ENCODE measurements around the gene CALHM4. TPM values are rescaled to one million over a fixed set of nuclear protein-coding genes. Genes with fewer than 3 reads are reported as not detected.
A peak's percentile ranks its signal among the peaks of the same experiment; 100 is the strongest.

CALHM4 gene
- not detected for total RNA-seq

- TF ChIP-seq EP300 (IDR thresholded peaks at IDR 0.05), result no peak
- no peak for TF ChIP-seq CTCF (IDR thresholded peaks at IDR 0.05)
- TF ChIP-seq POLR2A (IDR thresholded peaks at IDR 0.05), result no peak
- TF ChIP-seq POLR2AphosphoS5 (IDR thresholded peaks at IDR 0.05), result no peak
- Histone ChIP-seq H3K27ac (no peak within 1 kb of the TSS), H3K4me1 (peaks cover 0 to 6% (median 0%) of the 10 kb centered on the region in 3 donors), H3K4me3 (no peak within 1 kb of the TSS), H3K27me3 (peaks cover 6% of the 10 kb centered on the region), H3K9me3 (no peaks in the 10 kb centered on the region), H3K36me3 (no peaks in the 10 kb centered on the region)
- no peak for ATAC-seq
Measured at GRCh38 chr6:116553451-116553850, at the start of gene CALHM4. TSS of gene CALHM4 (plus strand) at chr6:116553751. CDS start at chr6:116553794, 43 bp downstream.

GRCh38 chr6:116507324-116507723 lies 46.2 kb upstream of the CALHM4 start:
- WGBS, 2 donors (ENCODE audit: low coverage in 1 of 2), result 64 to 88% methylated on average over 3 of the region's 3 CpGs
- no peaks in the 10 kb centered on the region for H3K9me3 ChIP-seq
- peaks cover 0 to 8% (median 0%) of the 10 kb centered on the region in 3 donors for H3K4me1 ChIP-seq
- no peak overlapping the region for H3K4me3 ChIP-seq
- TF ChIP-seq POLR2AphosphoS5 (IDR thresholded peaks at IDR 0.05) (no peak), CTCF (IDR thresholded peaks at IDR 0.05) (no peak), EP300 (IDR thresholded peaks at IDR 0.05) (no peak), POLR2A (IDR thresholded peaks at IDR 0.05) (no peak)
- no peaks in the 10 kb centered on the region for H3K36me3 ChIP-seq
- ATAC-seq, result no peak
- H3K27me3 ChIP-seq, result no peaks in the 10 kb centered on the region
- no peak overlapping the region for H3K27ac ChIP-seq

- Histone ChIP-seq H3K36me3 (no peaks in the 10 kb centered on the region), H3K4me3 (no peak overlapping the region), H3K9me3 (no peaks in the 10 kb centered on the region), H3K27me3 (no peaks in the 10 kb centered on the region), H3K4me1 (peaks cover 0 to 20% (median 5%) of the 10 kb centered on the region in 3 donors), H3K27ac (no peak overlapping the region)
- no peak for TF ChIP-seq POLR2A (IDR thresholded peaks at IDR 0.05)
- TF ChIP-seq POLR2AphosphoS5 (IDR thresholded peaks at IDR 0.05), result no peak
- no peak for ATAC-seq
Measured at GRCh38 chr6:116508527-116508926, 45.0 kb upstream of the CALHM4 start.

- 9 to 47% methylated on average over 5 to 6 of the region's 10 CpGs for WGBS, 2 donors (ENCODE audit: low coverage in 1 of 2)
- peaks cover 0 to 7% of the 10 kb centered on the region in 2 donors for H3K36me3 ChIP-seq
- ATAC-seq, result peak; percentile 92
- peaks cover 0 to 27% (median 5%) of the 10 kb centered on the region in 3 donors for H3K4me1 ChIP-seq
- peak within 1 kb of the TSS; percentile 49 to 50 for H3K4me3 ChIP-seq
- H3K9me3 ChIP-seq, result no peaks in the 10 kb centered on the region
- H3K27ac ChIP-seq, result peak within 1 kb of the TSS; percentile 82 to 90 (median 85)
- no peaks in the 10 kb centered on the region for H3K27me3 ChIP-seq
- TF ChIP-seq POLR2AphosphoS5 (IDR thresholded peaks at IDR 0.05) (peak; percentile 43), CTCF (IDR thresholded peaks at IDR 0.05) (peak; percentile 49 to 74 (median 70)), POLR2A (IDR thresholded peaks at IDR 0.05) (no peak)
Measured at GRCh38 chr6:116511424-116512110, 42.0 kb upstream of the CALHM4 start, which contains the start of gene CALHM5. TSS of gene CALHM5 (plus strand) at chr6:116511639. CDS start at chr6:116511697, 58 bp downstream.

- H3K4me1 ChIP-seq, result peaks cover 0 to 27% (median 5%) of the 10 kb centered on the region in 3 donors
- H3K4me3 ChIP-seq, result peak overlapping the region; percentile 49 to 50
- H3K27me3 ChIP-seq, result no peaks in the 10 kb centered on the region
- no peaks in the 10 kb centered on the region for H3K9me3 ChIP-seq
- H3K36me3 ChIP-seq, result peaks cover 0 to 7% of the 10 kb centered on the region in 2 donors
- peak; percentile 42 for ATAC-seq
- 26 to 36% methylated on average over 4 of the region's 4 CpGs for WGBS, 2 donors (ENCODE audit: low coverage in 1 of 2)
- H3K27ac ChIP-seq, result peak overlapping the region; percentile 82 to 90 (median 85)
- TF ChIP-seq CTCF (IDR thresholded peaks at IDR 0.05), result no peak
- TF ChIP-seq POLR2AphosphoS5 (IDR thresholded peaks at IDR 0.05), result no peak
- TF ChIP-seq EP300 (IDR thresholded peaks at IDR 0.05), result no peak
Measured at GRCh38 chr6:116512111-116512559, 41.4 kb upstream of the CALHM4 start.

All from gastroesophageal sphincter (tissue), 4 donors.